Spleen (tissue), 10 donors: ENCODE results near the gene IL12A. TPM values are rescaled to one million over a fixed set of nuclear protein-coding genes. Genes with fewer than 3 reads are reported as not detected.

ENCODE experiments used
- polyA plus RNA-seq, 3 donors: library from polyadenylated mRNA; stranded (reverse); fragments of 200-250 nt; gene quantifications; one replicate each; pipeline ENCODE4 v1.2.1, GENCODE V29; 2013
- total RNA-seq, 7 donors: library from RNA; depleted of rRNA in 3 of 7; stranded (reverse); fragments of >200 nt in 3 of 7; fragmentation: NEBNext Ultra II Directional in 4 of 7; extraction: Animal tissue kit (Norgen Biotek cat#: 25700) in 4 of 7; gene quantifications; one replicate each; pipeline versions ENCODE4 v1.1.0 to v1.2.1, GENCODE V29; 2016 to 2021
- donor health status: healthy with polysubstance abuse.
- donor health status: DM: no; HTN: no; CAD: no; lungs with moderate emphysema.
- donor health status: DM: no; HTN: no; CAD: no.
- donor health status: Bipolar disorder and iron deficiency.
- donor health status: healthy.
- donor health status: DM: no; HTN: no; CAD: no.
- donor health status: DM: yes; HTN: yes; CAD: no.

IL12A gene
- total and polyA plus RNA-seq, 10 donors = 1.2 to 9.1 (median 2.8) TPM

Other genes starting within 250 kb of the IL12A start
- gene SCHIP1, start 149.0 kb upstream of the IL12A start, total RNA-seq = 10 to 100 TPM in 1 of 7 donors, 1 to 10 TPM in 6; 1.7 to 10.8 (median 4.4) TPM
- gene SCHIP1, start 149.0 kb upstream of the IL12A start, polyA plus RNA-seq = 1 to 10 TPM; 1.5 to 4.3 (median 1.7) TPM
- 1 to 10 TPM in 4 of 7 donors, under 1 TPM in 3; 0.26 to 2.7 (median 1.4) TPM for gene C3orf80, start 236.6 kb downstream of the IL12A start, total RNA-seq
- gene C3orf80, start 236.6 kb downstream of the IL12A start, polyA plus RNA-seq = under 1 TPM; 0.07 to 0.35 (median 0.20) TPM